Ramos (cell line): ENCODE results near the gene CLEC18A.
"Not testable (repeated sequence)": the region's sequence is repeated elsewhere in the genome, so short reads cannot be mapped to it uniquely, and the experiment has no call there.

Experiments
- in situ Hi-C: fragments of 300-500 bp; cut with MboI; formaldehyde crosslinking; loops from one replicate; pipeline ENCODE4 v1.14.3; 2022; ENCODE audit warnings: low sequenced_read_pairs; ENCODE audit not compliant: unreplicated experiment

Gene CLEC18A

DNA sequence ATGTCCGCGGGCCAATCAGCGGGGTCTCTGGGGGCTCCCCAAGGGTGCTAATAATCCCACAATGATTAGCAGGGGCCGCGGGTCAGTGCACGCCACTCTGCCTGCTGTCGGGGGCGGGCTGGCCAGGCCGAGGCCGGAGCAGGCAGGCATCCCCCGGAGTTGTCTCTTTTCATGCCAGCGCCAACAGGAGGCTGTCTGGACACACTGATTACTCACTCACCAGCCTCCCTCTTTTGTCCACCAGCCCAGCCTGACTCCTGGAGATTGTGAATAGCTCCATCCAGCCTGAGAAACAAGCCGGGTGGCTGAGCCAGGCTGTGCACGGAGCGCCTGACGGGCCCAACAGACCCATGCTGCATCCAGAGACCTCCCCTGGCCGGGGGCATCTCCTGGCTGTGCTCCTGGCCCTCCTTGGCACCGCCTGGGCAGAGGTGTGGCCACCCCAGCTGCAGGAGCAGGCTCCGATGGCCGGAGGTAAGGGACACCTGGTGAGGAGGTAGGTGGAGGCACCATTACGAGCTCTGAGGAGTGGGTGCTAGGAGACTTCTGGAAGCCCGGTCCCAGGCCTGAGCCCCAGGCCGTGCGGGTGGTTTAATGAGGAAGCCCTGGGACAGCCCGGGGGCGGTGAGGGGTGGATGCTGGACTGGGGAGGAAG lies at the start of gene CLEC18A:
CLEC18A (plus strand) TSS at position 318 of the 655 bp plus-strand sequence; CDS start at position 351, 33 bp downstream.
- in situ Hi-C loops: not testable (repeated sequence)

DNA sequence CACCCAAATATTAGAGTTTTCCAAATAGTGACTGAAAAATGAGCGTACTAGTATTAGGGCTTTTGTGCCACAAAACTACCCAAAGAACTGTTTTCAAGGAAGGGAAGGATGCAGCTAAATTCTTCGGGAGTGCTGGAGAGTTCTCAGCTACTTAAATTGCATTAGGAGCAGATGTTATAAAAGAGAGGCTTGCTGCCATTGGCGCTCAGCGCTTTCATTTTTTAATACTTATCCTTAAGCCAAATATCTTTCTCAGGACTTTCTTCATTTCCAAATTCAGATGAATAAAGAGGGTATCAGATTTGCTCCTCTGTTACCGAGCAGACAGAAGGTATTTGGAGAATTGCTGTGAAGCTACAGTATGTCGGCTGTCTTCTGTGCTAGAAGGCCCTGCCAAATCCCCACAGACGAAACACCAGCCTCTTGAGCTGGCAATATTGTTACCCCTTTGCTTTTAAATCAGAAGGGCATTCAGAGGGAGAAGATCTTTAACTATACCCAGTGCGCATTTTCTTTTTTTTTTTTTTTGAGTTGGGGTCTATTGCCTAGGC lies 47.2 kb upstream of the CLEC18A start:
- in situ Hi-C loops: no loop called here

- in situ Hi-C loops: no loop called here
Observed at GRCh38 chr16:69904495-69905170, 46.5 kb upstream of the CLEC18A start.

DNA sequence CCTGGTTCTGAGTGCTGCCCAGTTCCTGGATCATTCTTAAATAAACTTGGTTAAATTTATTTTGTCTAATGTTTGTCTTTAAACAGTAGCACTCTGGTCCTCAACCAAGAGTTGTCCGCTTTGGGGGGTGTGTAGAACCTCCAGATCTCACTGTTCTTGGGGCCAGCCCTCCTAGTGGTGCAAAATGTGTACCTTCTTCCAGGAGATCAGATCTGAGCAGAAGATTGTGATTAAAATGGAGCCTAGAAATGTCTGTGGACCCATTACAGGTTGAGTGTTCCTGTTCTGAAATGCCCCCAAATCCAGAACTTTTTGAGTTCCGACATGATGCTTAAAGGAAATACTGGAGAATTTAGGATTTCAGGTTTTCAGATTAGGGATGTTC lies 46.0 kb upstream of the CLEC18A start:
- in situ Hi-C loops: no loop called here

GRCh38 chr16:69906838-69907401 lies 44.2 kb upstream of the CLEC18A start:
- in situ Hi-C loops: no loop called here

- in situ Hi-C loops: no loop called here
Observed at GRCh38 chr16:69909043-69909442, 42.1 kb upstream of the CLEC18A start.

DNA sequence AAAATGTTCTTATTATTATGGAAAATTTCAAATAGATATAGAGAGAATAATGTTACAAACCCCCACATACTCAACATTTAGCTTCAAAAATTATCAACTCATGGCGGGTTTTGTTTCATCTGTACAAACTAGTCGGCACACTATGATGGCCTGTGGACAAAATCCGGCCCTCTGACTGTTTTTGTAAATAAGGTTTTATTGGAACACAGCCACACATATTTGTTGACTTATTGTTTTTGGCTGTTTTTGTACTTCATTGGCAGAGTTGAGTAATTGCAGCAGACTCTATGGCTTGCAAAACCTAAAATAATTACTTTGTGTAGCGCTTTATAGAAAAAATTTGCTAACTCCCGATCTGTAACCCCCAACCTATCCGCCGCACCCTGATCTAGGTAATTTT lies 41.4 kb upstream of the CLEC18A start:
- in situ Hi-C loops: no loop called here

DNA sequence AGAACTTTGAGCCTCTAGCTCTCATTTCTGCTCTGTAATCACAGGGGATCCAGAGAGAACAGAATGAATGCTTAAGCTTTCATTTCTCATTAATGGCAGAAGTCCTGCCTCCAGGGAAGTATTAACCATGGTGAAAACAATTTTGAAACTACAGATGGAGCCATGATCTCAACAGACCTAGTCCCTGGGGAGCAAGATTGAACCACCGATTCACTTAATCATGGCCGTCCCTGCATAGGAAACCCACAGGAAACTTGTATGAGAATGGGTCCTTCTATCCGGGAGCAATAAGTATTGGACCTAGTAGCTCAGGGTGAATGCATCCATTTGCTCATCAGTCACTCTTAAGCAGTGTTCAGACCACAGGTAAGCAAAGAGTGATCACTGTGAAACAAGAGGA lies 40.2 kb upstream of the CLEC18A start:
- in situ Hi-C loops: no loop called here

- in situ Hi-C loops: no loop called here
Observed at GRCh38 chr16:69916462-69916861, 34.7 kb upstream of the CLEC18A start.

GRCh38 chr16:69917311-69917710 lies 33.8 kb upstream of the CLEC18A start:
- in situ Hi-C loops: no loop called here

GRCh38 chr16:69917739-69918138 lies 33.4 kb upstream of the CLEC18A start:
- in situ Hi-C loops: no loop called here

- in situ Hi-C loops: no loop called here
Observed at GRCh38 chr16:69918241-69918640, 32.9 kb upstream of the CLEC18A start.

DNA sequence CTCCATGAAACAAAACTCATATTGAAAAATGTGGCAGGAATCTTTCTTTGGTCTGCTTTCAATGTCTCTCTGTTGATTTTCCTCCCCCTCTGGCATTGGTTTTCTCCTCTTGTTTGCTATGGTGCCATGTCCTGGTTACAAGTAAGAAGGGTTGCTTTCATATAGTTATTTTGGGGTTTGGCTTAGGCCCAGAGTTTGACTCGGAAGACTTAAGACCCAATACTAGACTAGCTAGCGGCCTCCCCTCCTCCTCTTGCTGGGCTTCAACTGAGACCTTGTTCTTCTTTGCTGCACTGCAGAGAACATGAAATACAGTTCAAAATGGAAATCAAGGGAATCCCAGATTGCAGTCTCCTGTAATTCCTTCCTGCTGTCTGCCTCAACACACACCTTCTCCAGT lies 30.0 kb upstream of the CLEC18A start:
- in situ Hi-C loops: no loop called here

DNA sequence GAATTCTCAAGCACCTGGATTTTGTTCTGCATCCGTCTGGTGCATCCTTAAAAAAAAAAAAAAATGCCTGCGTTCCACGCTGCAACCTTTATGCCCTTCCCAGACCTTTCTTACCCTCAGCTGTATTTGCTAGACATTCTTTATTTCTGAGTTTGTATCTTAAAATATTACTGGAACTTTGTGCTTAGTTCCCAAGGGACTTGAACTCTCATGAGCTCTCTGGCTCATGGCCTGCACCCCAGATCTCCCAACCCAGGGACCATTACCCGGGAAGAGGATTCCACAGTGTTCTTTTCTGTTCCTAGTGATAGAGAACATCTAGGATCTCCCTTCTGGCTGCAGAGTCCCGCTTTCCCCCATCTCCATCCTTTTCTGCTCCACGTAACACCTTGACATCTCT lies 28.9 kb upstream of the CLEC18A start:
- in situ Hi-C loops: no loop called here

DNA sequence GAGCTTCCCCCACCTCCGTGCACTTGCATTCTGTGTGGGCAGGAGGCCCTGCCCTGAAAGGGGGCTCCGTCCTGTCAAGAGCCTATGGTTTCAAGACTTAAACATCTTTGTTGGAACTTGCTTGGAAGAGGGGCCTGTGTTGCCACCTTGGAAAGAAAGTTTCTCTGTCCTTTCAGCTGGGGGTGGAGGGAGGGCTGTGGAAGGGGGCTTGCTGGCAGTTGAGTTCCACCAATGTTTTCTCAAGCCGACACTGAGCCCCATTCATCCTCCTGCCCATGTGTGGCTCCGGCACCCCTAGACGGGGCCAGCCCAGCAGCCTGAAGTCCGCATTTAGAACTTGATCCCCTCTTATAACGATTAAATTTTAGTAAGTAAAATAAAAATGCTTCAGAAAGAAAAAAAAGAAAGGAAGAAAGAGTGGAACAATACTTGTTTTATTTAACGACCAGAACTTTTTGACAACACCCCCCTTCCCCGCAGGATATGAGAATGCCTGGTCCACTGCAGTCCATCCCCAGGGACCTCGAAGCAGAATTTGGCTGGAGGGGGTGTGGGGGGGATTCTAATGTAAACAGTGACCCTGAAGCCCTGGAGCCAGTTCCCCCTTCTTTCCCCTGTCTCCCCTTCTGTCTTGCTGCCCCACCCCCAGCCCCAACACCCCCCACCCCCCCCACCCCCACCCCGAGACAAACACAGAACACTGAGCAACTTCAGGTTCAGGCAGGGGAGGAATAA lies 26.9 kb upstream of the CLEC18A start:
- in situ Hi-C loops: no loop called here

DNA sequence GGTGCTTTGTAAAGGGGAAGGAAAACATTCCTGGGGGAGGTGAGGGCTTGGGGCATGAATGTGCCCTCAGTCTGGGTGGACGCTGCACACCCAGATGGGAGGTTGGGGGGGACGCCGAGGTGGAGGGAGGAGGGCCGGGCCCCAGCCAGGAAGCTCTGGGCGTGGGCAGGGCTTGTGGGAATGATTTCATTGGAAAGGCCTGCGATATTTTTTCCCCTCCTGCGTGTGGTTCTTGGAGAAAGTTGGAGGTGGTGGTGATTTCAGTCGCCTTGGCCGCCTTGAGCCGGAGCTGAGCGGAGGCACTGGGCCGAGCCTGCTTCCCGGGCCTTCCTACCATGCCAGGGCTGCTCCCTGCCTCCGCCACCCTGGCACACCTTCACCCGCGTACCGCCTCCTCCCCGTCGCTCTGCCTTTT lies 26.4 kb upstream of the CLEC18A start:
- in situ Hi-C loops: no loop called here

GRCh38 chr16:69925311-69925710 lies 25.8 kb upstream of the CLEC18A start:
- in situ Hi-C loops: no loop called here

- in situ Hi-C loops: no loop called here
Observed at GRCh38 chr16:69926241-69926640, 24.9 kb upstream of the CLEC18A start.

DNA sequence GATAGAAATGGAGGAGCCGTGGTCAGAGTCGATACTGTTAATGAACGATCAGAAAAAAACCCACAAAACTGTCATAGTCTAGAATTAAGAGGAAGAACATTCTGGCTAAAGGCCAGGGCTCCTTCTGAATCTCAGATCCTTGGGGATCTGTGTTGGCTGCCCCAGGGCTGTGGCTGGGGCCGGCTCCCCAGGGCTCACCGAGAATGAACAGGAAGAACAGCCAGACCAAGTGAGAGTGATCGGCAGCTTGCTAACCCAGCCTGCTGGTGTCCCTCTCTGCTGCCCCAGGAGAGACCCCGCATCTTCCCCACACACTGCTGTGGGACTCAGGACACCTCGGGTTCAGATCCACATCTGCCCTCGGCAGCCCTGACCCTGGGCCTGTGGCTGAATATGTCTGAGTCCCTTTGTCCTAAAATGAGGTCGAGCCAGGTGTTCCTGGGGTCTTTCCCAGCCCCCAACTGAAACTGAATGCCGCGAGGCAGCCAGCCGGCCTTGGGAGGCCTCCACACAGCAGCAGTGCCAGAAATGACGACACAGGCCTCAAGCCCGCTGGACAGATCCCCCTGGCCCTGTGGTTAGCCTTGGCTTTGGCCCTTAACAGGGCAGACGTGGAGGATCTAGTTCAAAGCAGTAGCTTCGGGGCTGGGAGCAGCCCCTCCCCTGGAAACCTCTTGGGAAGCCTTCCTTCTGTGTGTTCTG lies 23.9 kb upstream of the CLEC18A start:
- in situ Hi-C loops: no loop called here

DNA sequence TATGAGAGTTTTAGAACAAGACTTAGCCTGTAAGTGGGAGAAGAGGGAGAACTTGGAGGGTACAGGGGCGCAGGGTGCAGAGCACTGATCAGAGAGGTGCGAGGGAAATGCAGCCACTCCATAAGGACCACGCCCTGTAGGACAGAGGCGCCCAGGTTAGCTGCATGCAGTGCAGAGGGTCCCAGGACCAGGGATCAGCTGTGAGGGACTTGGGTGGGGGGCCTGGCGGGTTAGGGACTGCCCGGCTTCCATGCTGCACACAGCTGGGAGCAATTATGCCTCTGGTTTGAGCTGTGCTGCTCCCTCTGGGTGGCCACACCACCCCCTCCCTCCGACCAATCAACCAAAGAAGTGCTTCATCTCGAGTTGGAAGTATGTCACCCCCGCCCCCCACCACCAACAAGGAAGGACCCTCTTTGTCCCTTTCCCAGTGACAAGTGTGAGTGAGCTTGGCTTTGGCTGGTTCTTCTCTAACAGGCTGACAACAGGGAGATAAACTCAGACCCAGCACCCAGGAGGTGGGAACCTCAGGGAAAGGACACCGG lies 22.2 kb upstream of the CLEC18A start:
- in situ Hi-C loops: no loop called here
